ENCODE results near the gene CORO7. TPM values are rescaled to one million over a fixed set of nuclear protein-coding genes. Genes with fewer than 3 reads are reported as not detected.
"Not testable (repeated sequence)": the region's sequence is repeated elsewhere in the genome, so short reads cannot be mapped to it uniquely, and the experiment has no call there.

CORO7 gene
- total RNA-seq, 1 donor from 2014 or later, result 25.7 TPM

DNA sequence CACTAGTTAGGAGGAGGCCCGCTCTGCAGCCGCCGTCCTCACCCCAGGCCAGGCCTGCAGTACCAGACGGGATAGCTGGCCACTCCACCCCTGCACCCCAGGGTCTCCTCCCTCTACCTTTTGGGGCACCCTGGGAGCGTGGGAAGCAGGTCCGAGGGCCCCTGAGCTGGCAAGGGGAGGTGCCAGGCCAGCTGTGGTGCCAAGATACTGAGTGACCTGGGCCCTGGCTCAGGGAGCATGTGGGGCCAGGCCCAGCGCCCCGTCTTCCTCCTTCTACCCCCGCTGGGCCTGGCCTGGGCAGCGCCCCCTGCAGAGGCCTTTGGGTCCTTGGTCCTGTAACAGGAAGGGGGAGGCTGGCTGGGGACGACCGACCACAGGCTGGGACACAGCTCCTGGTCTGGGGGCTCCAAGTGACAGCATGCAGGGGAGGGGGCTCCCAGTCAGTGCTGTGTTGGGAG, 78.2 kb downstream of the CORO7 start:
- DNase-seq (ENCODE audit: low spot score, unreplicated experiment), result no peak
- Mint-ChIP-seq H3K27me3 (no peaks in the 10 kb centered on the region), H3K4me3 (ENCODE audit: low read depth) (no peak overlapping the region), H3K27ac (no peak overlapping the region), H3K36me3 (ENCODE audit: insufficient read depth) (peaks cover 5% of the 10 kb centered on the region), H3K9me3 (ENCODE audit: low read depth) (no peaks in the 10 kb centered on the region), H3K4me1 (ENCODE audit: low read depth) (peaks cover 9% of the 10 kb centered on the region)
- TF ChIP-seq, protein P1, sequence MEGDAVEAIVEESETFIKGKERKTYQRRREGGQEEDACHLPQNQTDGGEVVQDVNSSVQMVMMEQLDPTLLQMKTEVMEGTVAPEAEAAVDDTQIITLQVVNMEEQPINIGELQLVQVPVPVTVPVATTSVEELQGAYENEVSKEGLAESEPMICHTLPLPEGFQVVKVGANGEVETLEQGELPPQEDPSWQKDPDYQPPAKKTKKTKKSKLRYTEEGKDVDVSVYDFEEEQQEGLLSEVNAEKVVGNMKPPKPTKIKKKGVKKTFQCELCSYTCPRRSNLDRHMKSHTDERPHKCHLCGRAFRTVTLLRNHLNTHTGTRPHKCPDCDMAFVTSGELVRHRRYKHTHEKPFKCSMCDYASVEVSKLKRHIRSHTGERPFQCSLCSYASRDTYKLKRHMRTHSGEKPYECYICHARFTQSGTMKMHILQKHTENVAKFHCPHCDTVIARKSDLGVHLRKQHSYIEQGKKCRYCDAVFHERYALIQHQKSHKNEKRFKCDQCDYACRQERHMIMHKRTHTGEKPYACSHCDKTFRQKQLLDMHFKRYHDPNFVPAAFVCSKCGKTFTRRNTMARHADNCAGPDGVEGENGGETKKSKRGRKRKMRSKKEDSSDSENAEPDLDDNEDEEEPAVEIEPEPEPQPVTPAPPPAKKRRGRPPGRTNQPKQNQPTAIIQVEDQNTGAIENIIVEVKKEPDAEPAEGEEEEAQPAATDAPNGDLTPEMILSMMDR (IDR thresholded peaks at IDR 0.05; ENCODE audit: unreplicated experiment), result no peak

DNA sequence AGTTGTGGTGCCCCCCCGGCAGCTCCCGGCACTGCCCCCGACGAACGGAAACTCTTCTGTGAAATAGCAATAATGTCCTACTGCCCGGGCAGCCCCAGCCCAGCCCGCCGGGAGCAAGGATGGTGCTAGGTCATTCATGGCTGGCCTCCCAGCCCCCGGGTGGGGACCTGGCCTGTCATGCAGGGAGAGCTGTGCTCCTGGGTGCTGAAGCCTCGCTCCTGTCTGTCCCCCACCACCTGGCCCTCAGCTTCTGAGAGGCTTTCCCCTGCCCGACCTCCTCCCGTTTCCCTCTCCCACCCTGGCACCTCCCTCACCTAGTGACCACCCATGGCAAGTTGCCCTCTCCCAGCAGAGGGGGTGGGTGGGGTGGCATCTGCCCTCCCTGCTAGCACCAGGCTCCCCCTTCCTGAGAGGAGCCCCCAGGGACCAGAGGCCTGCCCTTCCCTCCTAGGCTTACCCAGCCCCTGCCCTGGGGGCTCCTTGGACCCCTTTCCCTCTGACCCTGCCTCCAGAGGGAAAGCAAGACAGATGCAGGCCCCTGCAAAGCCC, 78.8 kb downstream of the CORO7 start:
- no peak for DNase-seq (ENCODE audit: low spot score, unreplicated experiment)
- H3K9me3 Mint-ChIP-seq (ENCODE audit: low read depth), result no peaks in the 10 kb centered on the region
- no peak overlapping the region for H3K4me3 Mint-ChIP-seq (ENCODE audit: low read depth)
- H3K27ac Mint-ChIP-seq, result no peak overlapping the region
- H3K4me1 Mint-ChIP-seq (ENCODE audit: low read depth), result peaks cover 9% of the 10 kb centered on the region
- no peaks in the 10 kb centered on the region for H3K27me3 Mint-ChIP-seq
- TF ChIP-seq, protein P1 (IDR thresholded peaks at IDR 0.05; ENCODE audit: unreplicated experiment), result no peak
- H3K36me3 Mint-ChIP-seq (ENCODE audit: insufficient read depth), result peaks cover 5% of the 10 kb centered on the region

DNA sequence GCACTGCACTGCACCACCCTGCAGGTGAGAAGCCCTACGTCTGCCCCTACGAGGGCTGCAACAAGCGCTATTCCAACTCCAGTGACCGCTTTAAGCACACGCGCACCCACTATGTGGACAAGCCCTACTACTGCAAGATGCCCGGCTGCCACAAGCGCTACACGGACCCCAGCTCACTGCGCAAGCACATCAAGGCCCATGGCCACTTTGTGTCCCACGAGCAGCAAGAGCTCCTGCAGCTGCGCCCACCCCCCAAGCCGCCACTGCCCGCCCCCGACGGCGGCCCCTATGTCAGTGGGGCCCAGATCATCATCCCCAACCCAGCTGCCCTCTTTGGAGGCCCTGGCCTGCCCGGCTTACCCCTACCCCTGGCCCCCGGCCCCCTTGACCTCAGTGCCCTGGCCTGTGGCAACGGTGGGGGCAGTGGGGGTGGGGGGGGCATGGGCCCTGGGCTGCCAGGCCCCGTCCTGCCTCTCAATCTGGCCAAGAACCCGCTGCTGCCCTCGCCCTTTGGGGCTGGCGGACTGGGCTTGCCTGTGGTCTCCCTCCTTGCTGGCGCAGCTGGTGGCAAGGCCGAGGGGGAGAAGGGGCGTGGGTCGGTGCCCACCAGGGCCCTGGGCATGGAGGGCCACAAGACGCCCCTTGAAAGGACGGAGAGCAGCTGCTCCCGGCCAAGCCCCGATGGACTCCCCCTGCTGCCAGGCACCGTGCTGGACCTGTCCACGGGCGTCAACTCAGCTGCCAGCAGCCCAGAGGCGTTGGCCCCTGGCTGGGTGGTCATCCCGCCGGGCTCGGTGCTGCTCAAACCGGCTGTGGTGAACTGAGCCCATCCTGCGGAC, 79.5 kb downstream of the CORO7 start:
- no peaks in the 10 kb centered on the region for H3K9me3 Mint-ChIP-seq (ENCODE audit: low read depth)
- H3K27ac Mint-ChIP-seq, result no peak overlapping the region
- H3K36me3 Mint-ChIP-seq (ENCODE audit: insufficient read depth), result peaks cover 5% of the 10 kb centered on the region
- TF ChIP-seq, protein P1 (IDR thresholded peaks at IDR 0.05; ENCODE audit: unreplicated experiment), result no peak
- H3K27me3 Mint-ChIP-seq, result no peaks in the 10 kb centered on the region
- H3K4me3 Mint-ChIP-seq (ENCODE audit: low read depth), result no peak overlapping the region
- no peak for DNase-seq (ENCODE audit: low spot score, unreplicated experiment)
- peaks cover 9% of the 10 kb centered on the region for H3K4me1 Mint-ChIP-seq (ENCODE audit: low read depth)

DNA sequence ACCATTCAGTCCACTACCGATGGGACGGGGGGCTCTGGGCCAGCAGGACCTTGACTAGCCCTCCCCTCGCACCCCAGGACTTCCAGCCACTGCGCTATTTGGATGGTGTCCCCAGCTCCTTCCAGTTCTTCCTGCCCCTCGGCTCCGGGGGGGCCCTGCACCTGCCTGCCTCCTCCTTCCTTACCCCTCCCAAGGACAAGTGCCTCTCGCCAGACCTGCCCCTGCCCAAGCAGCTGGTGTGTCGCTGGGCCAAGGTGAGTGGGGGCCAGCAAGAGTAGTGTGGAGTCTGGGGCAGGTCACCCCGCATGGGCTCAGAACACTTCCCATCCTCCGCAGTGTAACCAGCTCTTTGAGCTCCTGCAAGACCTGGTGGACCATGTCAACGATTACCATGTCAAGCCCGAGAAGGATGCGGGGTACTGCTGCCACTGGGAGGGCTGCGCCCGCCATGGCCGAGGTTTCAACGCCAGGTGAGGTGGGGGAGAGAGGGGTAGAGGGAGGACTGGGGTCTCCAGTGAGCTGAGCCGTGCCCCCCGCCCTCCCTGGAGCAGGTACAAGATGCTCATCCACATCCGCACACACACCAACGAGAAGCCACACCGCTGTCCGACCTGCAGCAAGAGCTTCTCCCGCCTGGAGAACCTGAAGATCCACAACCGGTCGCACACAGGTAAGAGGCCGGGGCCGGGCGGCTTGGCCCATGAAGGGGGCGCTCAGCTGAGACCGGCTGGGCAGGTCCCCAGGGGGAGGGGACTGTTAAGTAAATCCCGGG, 81.5 kb downstream of the CORO7 start:
- no peaks in the 10 kb centered on the region for H3K9me3 Mint-ChIP-seq (ENCODE audit: low read depth)
- TF ChIP-seq, protein P1 (IDR thresholded peaks at IDR 0.05; ENCODE audit: unreplicated experiment), result no peak
- no peak for DNase-seq (ENCODE audit: low spot score, unreplicated experiment)
- no peak overlapping the region for H3K4me3 Mint-ChIP-seq (ENCODE audit: low read depth)
- no peaks in the 10 kb centered on the region for H3K27me3 Mint-ChIP-seq
- peaks cover 5% of the 10 kb centered on the region for H3K36me3 Mint-ChIP-seq (ENCODE audit: insufficient read depth)
- H3K4me1 Mint-ChIP-seq (ENCODE audit: low read depth), result peaks cover 9% of the 10 kb centered on the region
- H3K27ac Mint-ChIP-seq, result no peak overlapping the region

DNA sequence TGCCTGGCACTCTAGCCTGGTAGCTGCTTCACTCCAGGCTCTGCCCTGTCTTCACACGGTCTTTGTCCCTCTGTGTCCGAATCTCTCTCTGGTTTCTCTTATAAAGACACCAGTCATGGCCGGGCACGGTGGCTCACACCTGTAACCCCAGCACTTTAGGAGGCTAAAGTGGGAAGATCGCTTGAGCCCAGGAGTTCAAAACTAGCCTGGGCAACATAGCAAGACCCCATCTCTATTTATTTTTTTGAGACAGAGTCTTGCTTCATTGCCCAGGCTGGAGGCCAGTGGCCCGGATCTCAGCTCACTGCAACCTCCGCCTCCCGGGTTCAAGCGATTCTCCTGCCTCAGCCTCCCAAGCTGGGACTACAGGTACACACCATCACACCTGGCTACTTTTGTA, 82.7 kb downstream of the CORO7 start:
- H3K27ac Mint-ChIP-seq; H3K27me3 Mint-ChIP-seq; H3K4me3 Mint-ChIP-seq (ENCODE audit: low read depth); H3K9me3 Mint-ChIP-seq (ENCODE audit: low read depth); H3K36me3 Mint-ChIP-seq (ENCODE audit: insufficient read depth); DNase-seq (ENCODE audit: low spot score, unreplicated experiment): not testable (repeated sequence)
- peaks cover 11% of the 10 kb centered on the region for H3K4me1 Mint-ChIP-seq (ENCODE audit: low read depth)

Data from progenitor cell of endocrine pancreas (in vitro differentiated cells).